GM18498 (cell line): Measurements from ENCODE around the gene EPB41L2.

Source experiments
- ATAC-seq: cut with Tn5 transposase; IDR thresholded peaks from one replicate; pipeline ENCODE4 v1.9.1; 2021; ENCODE audit warnings: mild to moderate bottlenecking, moderate library complexity; ENCODE audit not compliant: unreplicated experiment

The EPB41L2 gene

GRCh38 chr6:130980310-130981032 lies 82.6 kb downstream of the EPB41L2 start:
- no peak for ATAC-seq

- no peak for ATAC-seq
Measured at GRCh38 chr6:130978660-130979396, 84.2 kb downstream of the EPB41L2 start.

DNA sequence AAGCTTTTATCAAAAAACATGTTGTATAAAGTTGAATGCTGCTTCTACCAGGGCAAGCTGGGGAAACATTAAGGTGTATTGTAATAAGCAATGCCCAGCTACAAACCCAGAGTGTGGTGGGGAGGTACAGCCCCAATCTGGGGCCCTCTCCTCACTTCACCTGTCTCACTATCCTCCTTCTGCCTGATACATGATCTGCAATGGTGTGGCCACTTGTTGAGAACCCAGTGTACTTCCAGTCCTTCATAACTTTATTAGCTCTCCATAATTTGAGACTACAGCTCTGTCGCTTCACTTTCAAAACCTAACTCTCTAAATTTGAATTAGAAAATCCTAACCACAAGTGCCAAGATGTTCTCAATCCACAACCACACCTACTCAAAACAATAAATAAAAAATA lies 84.9 kb downstream of the EPB41L2 start:
- no peak for ATAC-seq

DNA sequence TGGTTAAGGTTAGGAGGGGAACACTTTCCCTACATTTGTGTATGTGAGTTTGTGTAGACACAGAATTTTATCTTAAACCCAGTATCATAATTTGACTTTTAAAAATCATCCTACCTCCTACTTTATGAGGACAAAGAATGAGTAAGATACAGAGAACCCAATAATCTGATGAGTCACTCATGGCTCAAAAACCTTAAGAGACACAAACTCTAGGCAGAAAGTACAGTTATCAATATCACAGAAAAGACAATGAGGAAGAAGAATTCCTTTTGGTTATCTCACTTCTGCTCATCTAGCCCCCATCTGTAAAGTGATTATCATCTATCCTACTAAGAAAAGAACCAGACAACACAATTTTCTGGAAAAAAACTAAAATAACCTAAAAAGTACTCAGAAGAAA lies 87.7 kb downstream of the EPB41L2 start:
- ATAC-seq, result no peak

DNA sequence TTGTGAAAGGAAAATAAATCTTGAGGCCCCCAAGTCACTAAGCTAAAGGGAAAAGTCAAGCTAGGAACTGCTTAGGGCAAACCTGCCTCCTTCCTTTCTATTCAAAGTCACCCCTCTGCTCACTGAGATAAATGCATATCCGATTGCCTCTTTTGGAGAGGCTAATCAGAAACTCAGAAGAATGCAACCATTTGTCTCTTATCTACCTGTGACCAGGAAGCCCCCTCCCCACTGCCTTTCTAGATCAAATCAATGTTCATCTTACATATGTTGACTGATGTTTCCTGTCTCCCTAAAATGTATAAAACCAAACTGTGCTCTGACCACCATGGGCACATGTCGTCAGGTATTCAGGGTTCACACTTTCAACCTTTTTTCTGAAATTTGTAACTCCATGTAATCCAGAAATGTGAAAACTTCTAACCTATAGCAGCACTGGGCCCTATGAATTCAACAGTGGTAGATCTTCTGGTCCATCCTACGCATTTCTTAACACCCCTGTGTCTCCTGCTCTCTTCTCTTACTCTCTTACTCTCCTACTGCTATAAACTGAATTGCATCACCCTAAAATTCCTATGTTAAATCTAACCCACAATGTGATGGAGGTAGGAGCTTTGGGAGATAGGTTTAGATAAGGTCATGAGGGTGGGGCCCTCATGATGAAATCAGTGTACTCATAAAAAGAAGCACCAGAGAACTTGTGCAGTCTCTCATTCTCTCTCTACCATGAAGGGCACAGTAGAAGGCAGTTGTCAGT lies 89.3 kb downstream of the EPB41L2 start:
- no peak for ATAC-seq

GRCh38 chr6:130971504-130971903 lies 91.5 kb downstream of the EPB41L2 start:
- no peak for ATAC-seq

GRCh38 chr6:130970839-130971410 lies 92.1 kb downstream of the EPB41L2 start:
- no peak for ATAC-seq

GRCh38 chr6:130969791-130970491 lies 93.1 kb downstream of the EPB41L2 start:
- no peak for ATAC-seq

GRCh38 chr6:130969166-130969565 lies 93.9 kb downstream of the EPB41L2 start:
- no peak for ATAC-seq

DNA sequence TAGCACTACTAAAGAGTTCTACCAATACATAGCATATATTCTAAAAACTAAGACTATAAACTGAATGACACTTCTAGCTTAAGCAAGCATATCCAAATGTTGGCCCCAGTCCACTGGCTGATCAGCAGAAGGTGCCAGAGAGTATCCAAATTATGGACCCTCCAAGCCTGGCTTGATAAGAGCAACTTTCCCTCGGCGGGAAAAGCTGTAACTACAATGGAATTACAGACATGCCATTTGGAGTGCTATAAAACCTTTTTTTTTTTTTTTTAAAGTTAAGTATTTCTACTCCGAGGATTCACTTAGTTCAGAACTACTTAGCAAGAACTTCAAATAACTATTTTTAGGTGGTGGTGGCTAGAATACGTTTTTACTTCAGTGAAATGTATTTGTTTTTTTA lies 94.6 kb downstream of the EPB41L2 start:
- no peak for ATAC-seq

- no peak for ATAC-seq
Measured at GRCh38 chr6:130967502-130968445, 95.3 kb downstream of the EPB41L2 start.

DNA sequence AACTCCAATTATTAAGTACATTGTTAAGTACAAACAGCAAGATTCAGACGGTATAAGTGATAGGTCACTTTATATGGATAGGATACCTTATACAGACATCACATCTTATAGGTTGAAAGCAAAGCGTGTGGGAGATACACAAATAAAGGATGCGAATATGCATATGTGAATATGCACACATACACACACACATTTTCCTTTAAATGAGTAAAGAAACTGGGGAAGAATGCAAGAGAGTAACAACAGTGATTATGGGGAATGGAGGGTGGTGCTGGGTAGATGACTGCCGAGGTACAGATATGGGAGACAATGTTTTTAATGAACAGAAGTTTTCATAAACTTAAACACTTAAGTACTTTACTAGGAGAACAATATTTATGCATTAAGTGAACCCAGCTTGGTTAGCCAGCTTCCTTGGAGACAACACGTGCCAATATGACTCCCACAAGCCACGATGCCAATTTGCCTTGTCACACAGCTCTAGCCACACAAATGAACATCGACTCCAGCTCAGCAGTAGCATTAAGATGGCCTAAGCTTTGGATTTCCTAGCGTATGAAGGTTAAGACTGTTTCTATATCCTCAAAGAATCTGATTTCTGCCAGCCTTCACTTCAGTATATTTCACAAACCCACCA lies 96.6 kb downstream of the EPB41L2 start:
- no peak for ATAC-seq

GRCh38 chr6:130965656-130966055 lies 97.4 kb downstream of the EPB41L2 start:
- ATAC-seq, result no peak

GRCh38 chr6:130964808-130965604 lies 98.0 kb downstream of the EPB41L2 start:
- no peak for ATAC-seq

DNA sequence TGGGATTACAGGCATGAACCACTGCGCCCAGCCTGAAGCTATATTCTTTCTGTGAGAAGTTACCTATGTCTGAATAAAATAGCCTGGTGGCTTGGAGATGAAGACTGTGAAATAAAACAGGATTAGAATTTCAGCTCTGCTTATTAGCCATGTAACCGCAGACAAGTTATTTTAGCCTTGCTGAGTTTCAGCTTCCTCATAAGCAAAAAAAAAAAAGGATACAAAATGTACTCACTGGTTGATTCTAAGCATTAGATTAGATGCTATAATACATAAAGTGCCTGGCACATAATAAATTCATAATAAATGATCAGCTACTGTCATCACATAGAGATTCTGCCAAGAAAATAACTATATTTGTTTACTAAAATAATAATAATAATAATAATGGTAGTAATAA lies 98.8 kb downstream of the EPB41L2 start:
- no peak for ATAC-seq

GRCh38 chr6:130962966-130963365 lies 100.1 kb downstream of the EPB41L2 start:
- no peak for ATAC-seq

- no peak for ATAC-seq
Measured at GRCh38 chr6:130961148-130961547, 101.9 kb downstream of the EPB41L2 start.

DNA sequence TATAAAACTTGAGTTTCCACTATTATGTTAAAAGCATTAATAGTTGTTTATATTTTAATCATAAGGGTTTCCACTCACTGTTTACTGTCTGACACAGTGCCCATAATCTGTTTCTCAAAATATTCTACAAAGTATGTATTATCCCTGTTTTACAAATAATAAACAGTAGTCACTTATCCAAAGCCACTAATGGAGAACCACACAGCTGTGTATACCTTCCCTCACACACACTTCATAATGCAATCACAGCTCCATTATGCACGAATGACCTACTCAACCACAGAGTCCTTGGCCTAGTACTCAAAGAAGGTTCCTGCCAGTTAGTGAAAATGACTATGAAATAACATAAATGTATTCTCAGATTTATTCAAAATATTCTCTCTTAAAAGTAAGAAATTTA lies 103.1 kb downstream of the EPB41L2 start:
- ATAC-seq, result no peak
